GM21737 (cell line): ENCODE data around the gene STAT1.

Experiments
- ATAC-seq: cut with Tn5 transposase; IDR thresholded peaks from one replicate; pipeline ENCODE4 v1.9.1; 2021; ENCODE audit warnings: mild to moderate bottlenecking, moderate library complexity; ENCODE audit not compliant: unreplicated experiment

The STAT1 gene

DNA sequence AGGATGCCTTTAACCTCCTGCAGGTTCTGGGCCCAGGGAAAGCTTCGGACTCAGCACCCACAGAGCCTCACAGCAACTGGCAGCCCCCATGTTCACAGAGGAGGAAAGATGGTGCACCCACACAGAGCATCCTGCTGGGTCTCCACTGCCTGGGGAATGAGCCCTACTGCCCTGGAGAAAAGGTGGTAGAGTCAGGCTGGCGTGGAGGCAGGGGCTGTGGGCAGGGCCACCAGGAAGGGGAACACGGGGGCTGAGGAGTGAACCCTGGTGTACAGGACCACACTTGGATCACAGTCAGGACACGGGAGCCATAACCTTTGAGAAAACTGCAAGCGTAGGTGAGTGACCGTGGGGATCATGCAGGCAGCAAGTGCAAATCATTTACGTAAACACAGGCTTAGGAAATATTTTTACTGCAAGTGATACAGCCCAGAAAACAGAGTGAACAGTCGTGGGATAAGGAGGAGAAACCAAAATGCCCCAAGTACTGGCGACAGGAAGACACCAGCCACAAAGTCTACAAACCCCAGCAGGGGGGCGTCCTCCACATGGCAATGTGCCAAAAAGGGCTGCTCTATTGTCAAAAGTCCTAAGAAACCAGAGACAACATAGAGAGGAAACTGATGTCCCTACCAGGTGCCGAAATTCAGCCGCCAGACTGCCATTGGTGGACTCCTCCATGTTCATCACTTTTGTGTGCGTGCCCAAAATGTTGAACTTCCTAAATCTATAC, 27.6 kb downstream of the STAT1 start:
- ATAC-seq, result no peak

DNA sequence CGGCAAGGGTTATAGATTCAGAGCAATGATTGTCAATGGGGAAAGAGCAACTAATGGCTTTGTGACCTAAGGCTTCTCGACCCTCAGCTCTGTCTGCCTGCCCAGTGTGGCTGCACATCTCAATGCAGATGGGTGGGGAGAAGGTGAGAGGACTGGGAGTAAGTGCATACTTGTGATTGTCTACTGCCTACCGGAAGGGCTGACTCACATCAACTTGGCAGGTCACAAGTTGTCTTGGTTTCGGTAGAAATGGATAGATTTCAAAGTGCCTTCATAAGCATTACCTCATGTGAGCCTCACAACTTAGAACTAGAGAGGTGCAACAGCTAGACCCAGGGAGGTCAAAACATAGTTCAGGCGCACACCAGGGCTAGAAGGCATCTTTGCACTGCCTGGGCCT, 29.4 kb downstream of the STAT1 start:
- no peak for ATAC-seq

DNA sequence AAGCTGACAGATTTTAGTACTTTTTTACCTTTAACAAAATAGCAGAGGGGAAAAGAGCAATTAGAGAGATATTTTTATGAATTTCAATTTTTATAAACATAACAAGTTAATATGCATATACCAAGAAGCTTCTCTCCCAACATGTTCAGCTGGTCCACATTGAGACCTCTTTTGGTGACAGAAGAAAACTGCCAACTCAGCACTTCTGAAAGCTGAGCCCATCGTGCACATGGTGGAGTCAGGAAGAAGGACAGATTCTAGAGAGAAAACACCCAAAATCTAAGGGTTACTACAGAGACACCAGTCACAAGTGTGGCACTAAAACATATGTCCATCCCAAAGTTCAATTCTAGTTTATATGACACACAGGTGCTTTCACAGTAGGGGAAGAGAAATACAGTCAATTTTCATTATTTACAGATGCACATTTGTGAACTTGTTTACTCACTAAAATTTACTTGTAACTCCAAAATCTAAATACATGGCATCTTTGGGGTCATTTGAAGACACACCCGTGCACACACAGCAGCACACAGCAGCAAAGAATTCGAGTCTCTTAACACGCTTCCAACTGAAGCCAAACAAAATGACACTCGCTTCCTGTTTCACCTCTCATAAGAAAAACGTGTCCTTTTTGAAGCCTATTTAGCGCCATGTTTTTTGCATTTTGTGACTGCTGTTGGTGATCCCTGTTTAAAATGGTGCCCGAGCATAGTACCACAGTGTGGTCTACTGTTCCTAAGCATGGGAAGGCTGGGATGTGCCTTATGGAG, 31.5 kb downstream of the STAT1 start:
- no peak for ATAC-seq

DNA sequence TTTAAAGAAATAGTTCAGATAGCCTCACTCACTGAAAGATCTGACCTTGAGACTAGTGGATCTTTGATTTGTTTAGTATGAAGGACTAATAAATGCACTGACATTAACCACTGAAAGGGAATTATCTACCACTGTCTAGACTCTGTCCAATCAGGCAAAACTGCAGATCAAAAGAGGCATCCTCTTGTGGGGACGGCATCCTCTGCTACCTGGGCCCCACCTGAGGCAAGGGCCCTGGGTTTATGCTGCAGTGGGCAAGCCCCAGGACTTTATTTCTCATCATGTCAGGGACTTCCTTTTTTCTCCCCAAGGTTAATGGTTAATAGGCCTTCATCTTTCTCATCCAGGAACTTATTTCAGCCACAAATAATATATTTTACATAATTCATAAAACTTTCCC, 32.2 kb downstream of the STAT1 start:
- ATAC-seq, result no peak

DNA sequence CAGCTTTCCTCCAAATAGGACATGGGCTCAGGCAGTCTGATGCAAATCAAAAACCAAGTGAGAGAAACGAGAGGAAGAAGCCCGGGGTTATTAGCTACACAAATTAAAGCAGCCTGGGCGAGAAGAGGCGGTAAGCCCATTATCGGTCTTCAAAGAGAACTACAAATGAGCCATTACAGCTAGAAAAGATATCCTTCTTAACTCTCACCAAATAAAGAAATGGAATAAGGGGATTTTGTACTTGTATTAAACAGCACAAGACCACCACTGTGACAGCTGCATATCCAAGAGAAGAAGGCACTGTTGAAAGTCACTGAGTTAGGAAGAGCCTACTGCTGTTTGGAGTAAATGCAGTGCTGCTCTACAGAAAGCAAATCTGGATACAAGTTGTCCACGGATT, 32.6 kb downstream of the STAT1 start:
- no peak for ATAC-seq

DNA sequence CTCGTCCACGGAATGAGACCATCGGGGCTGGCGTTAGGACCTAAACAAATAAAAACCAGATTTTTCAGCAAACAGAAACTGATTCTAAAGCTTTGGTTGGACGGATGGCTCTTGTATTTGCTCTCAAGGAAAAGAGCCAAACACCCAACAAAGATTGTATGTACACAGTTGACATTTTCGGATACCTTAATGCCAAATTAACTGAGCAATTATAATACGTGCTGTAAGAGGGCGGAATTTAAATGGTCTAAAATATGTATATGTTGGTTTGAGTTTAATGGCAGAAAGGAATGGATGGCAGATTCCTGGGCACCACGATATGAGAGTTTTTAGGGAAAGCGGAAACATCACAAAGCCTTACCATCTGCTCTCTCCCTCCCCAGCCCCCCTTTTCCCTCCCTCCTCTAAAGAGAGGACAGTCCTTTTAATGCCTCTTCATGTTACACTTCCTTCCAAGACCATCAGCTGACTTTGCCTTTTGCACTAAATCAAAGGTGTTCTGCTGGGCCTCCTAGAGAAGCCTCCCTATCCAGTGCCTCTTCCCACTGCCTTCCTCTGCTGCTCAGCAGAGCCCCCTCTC, 33.3 kb downstream of the STAT1 start:
- ATAC-seq, result no peak

DNA sequence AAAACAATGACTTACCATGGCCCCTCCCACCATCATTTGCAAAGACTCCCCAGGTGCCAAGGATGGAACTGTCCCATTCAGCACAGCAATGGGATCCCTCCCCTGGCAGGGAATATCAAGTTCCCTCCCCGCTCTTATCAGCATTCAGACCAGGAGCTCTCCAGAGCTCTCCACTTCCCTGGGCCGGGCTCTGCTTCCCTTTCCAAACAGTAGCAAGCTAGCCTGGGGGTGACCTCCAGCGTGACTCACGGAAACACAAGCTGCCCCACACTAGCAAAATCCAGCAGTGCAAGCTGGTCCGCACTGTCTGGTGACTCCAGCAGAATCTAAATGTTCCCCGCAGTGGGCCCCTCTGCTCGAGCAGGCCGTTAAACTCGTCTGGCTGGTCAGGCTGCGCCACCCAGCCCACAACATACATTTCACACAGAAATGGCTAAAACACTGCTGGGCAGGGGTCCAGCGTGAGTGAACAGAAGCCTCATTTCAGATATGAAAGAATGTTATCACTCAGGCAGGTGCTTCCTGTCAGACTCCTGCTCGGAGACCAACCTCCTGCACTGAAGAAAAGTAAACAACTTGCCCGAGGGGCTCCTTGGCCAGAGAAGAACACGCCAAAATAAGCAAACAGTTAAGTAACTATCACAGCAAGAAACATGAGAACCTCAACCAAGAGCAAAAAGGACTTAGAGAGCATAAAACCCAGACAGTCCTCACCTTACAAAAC, 33.9 kb downstream of the STAT1 start:
- no peak for ATAC-seq

DNA sequence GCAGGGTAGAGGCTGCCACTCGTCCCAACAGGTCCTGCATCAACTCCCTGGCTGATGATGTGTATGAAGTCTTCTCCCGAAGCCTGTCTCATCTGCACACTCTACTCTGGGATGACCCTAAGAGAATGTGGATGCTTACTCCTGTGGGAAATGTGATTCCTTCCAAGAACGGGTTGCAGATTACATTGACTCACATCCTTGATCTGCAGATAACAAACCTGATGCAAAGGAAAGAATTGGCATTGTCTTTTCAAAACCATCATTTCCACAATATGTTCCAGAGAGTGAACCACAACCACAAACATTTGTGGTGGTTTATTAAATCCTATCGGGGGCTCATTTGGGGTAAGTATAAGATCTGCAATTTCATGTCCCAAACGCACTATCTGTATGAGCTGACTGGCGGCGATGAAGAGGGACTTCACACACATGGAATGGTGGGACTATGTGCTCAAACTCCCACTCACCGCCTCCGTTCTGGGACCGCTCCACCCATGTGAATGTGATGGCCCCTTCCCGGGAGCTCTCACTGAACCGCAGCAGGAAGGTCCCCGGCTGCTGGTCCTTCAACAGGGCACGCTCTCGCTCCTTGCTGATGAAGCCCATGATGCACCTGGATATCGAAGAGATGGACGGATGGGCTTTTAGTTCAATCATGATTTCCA, 35.5 kb downstream of the STAT1 start:
- ATAC-seq, result no peak

DNA sequence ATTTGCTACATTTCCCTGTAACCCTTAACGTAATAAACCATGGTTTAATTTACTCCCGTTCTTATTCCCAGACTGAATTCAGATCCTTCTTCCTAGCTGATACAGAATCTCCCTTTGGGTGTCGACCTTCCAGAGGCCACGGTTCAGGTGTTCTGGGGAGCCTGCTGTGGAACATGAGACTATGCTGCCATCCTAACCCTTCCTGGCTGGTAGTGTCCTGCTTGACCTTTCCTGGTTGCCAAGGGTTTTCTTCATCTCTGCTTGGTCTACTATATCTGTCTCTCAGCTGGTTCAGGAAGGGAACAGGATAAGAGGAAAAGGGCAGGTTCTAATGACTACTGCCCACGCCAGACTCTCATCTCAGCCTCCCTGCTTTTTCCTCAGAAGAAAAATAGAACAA, 36.5 kb downstream of the STAT1 start:
- no peak for ATAC-seq

DNA sequence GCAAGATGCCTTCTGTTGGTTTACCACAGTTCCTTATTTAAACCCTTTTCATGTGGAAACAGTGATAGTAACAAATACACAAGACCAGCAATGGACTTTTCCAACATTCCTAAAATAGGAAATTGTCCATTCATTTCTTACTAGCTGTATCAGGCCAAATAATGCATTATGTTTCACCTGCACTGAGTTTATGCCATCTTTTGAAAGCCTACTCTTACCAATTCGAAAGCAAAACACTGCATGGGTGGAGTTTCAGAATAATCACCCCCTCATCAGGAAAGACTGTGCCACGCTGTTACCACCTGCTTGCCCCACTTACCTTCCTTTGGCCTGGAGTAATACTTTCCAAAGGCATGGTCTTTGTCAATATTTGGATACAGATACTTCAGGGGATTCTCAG, 37.5 kb downstream of the STAT1 start:
- ATAC-seq, result no peak

DNA sequence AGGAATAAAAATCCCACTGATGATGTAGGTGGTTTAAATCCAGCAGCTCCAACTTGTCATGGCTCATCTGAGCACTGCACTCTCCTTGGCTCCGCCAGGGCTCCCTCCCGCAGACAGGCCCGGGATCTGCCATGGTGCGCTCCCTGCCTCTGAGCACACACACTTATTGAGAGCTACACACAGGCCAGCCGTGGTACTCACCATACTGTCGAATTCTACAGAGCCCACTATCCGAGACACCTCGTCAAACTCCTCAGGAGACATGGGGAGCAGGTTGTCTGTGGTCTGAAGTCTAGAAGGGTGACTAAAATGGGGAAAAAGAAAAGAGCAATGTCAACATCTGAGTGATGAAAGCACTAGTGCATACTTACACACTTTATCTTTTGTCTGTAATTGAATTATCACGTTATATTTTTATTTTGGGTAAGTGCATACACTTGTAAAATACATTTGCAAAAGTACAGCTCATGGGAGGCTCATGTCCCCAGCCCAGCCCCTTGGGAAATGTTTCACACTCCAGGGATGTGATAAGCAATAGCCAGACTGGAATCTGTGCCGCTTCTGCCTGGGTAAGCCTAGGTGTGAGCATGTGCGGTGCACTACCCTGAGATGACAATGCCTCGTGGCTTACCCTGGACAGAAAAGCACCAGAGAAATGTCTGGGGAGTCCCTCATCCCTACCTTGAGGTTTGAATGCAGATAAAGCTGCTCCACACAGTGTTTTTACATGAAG, 39.2 kb downstream of the STAT1 start:
- ATAC-seq, result no peak

DNA sequence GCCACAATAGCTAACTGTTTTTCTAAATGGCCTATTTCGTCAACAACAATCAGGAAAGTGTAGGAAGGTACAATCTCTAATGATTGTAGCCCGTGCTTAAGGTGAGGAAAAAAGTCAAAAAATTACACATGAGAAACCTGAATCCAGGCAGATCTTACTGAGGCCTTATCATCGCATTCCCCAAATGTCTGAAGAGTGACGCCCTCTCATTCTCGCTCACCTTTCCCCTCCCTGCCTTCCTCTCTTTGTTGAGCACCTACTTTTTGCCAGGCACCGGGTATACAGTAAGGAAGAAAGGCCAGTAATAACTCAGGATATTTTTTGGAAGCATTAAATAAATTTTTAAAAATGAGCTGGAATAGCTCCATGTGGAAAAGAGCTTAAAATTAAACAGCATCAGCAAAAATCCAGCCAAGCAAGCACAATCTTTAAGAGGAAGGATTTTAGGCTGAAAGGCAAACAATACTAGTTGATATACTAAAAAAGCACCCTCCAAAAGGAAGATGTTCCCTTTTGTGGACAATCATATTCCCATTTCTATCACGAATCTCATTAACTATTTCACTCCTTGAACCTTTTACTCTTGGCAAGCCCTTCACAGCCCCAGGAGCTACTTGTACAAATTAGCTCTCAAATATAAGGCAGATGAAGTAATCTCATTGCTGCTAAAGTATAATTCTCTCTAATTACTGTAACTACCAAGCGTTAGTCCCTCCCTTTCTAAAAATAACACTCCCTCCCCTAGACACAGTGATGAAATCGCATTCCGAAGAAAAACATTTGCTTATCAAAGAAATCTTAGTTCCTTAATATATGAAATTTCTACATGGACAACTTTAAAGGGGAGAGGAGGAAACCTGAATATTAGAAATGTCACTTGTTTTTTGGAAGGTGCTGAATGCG, 40.0 kb downstream of the STAT1 start:
- no peak for ATAC-seq

DNA sequence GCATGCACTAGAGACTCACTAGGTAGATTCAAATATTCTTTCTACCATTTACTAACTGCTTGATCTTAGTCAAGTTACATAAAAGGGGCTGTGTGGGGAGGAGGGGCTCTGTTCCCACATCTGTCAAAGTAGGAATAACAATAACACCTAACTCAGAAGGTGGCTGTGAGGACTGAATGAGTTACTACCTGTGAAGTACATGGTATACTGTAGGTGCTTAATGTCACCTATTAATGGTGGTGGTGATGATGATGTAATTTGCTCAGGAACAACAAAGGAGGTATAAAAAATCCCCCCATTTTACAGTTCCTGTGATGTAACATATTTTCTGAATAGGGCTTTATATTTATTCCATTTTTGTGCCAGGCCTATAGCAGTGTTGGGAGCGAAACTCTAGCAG, 40.7 kb downstream of the STAT1 start:
- ATAC-seq, result no peak

DNA sequence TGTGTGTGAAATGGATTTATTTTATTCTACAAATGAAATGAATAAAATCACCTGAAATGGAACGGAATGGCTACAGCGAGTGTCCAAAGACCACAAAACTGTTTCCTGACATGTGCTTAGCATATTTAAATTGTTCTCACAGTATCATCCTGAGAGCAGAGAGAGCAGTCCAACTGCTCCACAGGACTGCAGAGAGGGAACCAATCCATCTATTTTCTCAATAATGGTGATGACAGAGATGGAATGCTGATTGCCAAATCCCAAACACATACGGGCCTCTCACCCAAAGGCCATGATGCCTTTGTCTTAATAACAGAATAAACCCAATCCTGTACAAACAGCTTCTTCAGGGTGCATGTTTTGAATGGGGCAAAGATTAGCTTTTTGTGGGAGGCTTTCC, 41.1 kb downstream of the STAT1 start:
- ATAC-seq, result no peak

DNA sequence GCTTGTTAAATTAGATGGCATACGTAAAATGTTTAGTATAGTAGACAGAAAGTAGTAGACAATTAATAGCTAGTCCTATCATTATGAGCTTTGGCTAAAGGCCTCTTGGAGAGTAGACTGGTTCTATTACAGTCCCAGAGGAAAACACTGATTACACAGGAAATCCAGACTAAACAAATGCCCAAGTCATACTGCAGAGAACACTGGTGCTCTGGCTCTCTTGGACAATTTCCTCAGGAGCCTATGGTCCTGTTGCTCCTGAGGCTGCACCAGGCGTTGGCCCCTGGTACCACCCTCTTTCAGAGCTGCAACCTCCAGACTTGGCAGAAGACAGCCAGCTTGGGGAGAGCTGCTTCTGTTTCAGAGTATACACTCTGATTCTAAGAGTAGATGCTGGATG, 41.8 kb downstream of the STAT1 start:
- no peak for ATAC-seq

DNA sequence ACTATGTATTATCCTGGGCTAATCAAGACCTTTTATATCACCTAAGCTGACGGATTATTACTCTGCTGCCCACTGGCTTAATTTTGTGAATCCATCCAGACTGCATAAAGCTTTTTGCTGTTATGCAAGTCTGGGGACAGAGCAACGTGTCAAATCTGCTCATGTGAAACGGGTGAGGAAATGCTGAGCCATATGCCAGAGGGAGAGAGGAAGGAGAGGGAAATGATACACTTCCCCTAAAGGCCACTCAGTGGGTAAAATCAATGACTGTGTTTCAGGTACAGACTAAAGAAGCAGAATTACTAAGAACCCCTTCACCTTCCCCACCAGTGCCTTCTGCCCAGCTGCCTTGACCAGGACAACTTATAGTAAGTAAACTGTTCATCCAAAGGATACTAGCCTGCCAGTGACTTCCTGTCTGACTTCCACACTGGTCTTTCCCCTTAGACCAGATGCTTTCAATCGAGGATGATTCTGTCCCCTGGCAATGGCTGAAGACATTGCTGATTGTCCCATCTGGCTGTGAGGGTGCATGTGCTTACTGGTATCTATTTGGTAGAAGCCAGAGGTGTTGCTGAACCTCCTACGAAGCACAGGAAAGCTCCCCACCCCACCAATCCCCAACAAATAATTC, 43.0 kb downstream of the STAT1 start:
- ATAC-seq, result no peak

DNA sequence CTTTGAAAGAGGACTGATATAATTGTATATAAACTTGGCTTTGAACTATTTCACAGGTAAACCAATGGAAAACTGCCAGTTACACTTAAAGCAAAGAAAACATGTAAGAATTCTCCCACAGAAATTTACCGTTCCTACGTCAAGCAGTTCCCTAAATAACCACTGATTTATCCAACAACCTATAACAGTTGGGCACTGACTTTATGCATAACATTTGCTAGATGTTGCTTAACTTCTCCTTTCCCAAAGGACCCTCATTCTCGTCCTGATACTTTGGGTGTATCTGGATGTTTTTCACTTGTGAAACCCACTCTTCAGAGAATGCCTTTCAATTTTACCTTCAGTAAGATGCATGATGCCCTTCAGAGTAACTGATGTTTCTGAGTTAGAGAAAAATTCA, 43.8 kb downstream of the STAT1 start:
- no peak for ATAC-seq

DNA sequence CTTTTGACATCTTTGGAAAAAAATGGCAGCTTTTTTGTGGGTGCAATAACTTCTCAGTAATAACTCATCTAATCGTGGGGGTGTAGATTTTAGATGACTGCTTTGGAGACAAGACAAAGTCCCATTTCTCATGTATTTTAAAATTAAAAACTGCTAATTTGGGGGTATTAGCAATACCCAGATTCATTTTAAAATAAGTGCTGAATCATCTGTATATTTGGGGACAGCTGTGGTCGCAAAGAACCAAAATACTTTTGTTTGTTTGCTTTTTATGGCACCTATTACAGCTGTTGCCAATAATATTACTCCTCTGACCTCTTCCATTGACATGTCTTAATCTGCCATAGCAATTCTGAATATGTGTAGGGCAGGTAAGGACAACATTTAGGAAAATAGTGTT, 45.4 kb downstream of the STAT1 start:
- no peak for ATAC-seq
